22Rv1 (cell line): ENCODE results near the gene FNDC3A.

Experiments
- ZFX ChIP-seq: fragments of 450-650 bp; IDR thresholded peaks from 2 replicates; pipeline ENCODE4 v1.6.1; 2017; ENCODE audit warnings: antibody characterized with exemption, borderline replicate concordance
- TF ChIP-seq, protein P1 (sequence below): fragments of 450-650 bp; IDR thresholded peaks from 2 replicates; pipeline ENCODE4 v1.5.1; 2017; ENCODE audit warnings: mild to moderate bottlenecking

DNA sequence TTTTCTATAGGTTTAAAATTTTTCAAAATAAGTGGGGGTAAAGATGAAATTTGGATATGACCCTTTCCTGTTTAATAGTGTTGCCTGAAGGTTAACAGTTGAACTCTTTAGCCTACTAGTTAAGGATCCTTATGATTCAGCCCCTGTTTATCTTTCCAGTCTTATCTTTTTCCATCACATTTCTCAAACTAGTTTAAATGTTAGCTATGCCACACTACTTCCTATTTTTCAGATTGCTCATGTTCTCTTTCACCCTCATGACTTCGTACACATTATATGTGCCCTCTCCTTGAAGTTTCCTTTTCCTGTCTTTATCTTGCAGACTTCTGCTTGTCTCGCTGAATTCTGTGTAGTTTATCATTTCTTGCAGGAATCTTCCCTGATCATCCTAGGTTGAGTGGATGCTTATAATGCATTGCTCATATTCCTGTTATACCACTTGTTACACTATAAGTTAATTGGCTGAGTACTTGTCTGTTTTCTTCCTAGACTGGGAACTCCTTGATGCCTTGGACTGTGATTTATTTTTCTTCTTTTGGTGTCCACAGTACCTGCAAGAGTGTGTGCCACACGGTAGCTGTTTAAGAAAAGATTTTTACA lies 86.7 kb downstream of the FNDC3A start:
- TF ChIP-seq, protein P1, sequence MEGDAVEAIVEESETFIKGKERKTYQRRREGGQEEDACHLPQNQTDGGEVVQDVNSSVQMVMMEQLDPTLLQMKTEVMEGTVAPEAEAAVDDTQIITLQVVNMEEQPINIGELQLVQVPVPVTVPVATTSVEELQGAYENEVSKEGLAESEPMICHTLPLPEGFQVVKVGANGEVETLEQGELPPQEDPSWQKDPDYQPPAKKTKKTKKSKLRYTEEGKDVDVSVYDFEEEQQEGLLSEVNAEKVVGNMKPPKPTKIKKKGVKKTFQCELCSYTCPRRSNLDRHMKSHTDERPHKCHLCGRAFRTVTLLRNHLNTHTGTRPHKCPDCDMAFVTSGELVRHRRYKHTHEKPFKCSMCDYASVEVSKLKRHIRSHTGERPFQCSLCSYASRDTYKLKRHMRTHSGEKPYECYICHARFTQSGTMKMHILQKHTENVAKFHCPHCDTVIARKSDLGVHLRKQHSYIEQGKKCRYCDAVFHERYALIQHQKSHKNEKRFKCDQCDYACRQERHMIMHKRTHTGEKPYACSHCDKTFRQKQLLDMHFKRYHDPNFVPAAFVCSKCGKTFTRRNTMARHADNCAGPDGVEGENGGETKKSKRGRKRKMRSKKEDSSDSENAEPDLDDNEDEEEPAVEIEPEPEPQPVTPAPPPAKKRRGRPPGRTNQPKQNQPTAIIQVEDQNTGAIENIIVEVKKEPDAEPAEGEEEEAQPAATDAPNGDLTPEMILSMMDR = no peak
- TF ChIP-seq ZFX = no peak
